NB4 (cell line): ENCODE measurements around the gene GGT6.

Experiments
- DNase-seq: peaks from one replicate; pipeline ENCODE4 v3.0.0; 2010; ENCODE audit warnings: low read depth
- H3K4me3 ChIP-seq: one replicate; pipeline ENCODE4 v1.5.1; 2011; ENCODE audit warnings: mild to moderate bottlenecking, low read depth, low read length, moderate library complexity
- MYC ChIP-seq: IDR thresholded peaks from 2 replicates; pipeline ENCODE4 v1.6.1; 2011; ENCODE audit warnings: low read depth, low read length
- POLR2A ChIP-seq: IDR thresholded peaks from 2 replicates; pipeline ENCODE4 v1.6.1; 2011; ENCODE audit warnings: mild to moderate bottlenecking; ENCODE audit not compliant: insufficient read length; ENCODE audit errors: extremely low read depth
- TF ChIP-seq, protein P1 (sequence below): IDR thresholded peaks from 2 replicates; pipeline ENCODE4 v1.6.1; 2011; ENCODE audit warnings: low read depth, low read length
- TF ChIP-seq, protein P2 (sequence below): IDR thresholded peaks from one replicate; pipeline ENCODE4 v1.5.1; 2012; ENCODE audit warnings: low read depth, low read length

Gene GGT6

DNA sequence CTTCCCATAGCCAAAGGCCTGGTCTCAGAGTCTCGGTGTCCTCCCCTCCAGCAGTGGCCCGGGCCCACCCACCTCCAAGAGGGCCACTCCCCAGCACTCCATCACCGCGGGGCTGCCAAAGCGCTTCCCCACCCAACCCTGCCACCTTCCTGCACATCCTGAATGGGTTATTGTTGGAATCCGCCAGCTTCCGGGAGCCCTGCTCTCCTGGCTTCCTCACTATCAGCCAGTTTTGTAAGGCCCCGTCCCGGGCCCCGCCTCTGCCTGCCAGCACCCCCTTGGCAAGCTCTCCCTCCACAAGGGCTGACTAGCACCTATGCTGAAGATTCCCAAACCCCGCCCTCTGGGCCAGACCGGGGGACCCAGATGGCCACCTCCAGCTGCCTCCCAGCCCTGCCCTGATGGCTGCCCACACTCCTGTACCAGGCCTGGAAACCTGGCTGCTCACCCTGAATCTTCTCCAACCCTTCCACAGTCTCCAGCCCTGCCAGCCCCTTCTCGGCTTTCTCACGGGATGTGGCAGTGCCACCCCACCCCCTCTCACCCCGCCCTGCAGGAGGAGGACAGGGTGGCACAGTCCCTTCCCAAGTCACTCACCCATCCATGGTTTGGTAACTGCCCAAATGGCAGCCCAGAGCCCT is 19.6 kb downstream of the GGT6 start:
- no peak overlapping the region for H3K4me3 ChIP-seq
- TF ChIP-seq MYC (no peak), POLR2A (no peak)
- TF ChIP-seq, protein P1, sequence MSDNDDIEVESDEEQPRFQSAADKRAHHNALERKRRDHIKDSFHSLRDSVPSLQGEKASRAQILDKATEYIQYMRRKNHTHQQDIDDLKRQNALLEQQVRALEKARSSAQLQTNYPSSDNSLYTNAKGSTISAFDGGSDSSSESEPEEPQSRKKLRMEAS, result no peak
- TF ChIP-seq, protein P2, sequence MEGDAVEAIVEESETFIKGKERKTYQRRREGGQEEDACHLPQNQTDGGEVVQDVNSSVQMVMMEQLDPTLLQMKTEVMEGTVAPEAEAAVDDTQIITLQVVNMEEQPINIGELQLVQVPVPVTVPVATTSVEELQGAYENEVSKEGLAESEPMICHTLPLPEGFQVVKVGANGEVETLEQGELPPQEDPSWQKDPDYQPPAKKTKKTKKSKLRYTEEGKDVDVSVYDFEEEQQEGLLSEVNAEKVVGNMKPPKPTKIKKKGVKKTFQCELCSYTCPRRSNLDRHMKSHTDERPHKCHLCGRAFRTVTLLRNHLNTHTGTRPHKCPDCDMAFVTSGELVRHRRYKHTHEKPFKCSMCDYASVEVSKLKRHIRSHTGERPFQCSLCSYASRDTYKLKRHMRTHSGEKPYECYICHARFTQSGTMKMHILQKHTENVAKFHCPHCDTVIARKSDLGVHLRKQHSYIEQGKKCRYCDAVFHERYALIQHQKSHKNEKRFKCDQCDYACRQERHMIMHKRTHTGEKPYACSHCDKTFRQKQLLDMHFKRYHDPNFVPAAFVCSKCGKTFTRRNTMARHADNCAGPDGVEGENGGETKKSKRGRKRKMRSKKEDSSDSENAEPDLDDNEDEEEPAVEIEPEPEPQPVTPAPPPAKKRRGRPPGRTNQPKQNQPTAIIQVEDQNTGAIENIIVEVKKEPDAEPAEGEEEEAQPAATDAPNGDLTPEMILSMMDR, result no peak
- DNase-seq, result no peak

DNA sequence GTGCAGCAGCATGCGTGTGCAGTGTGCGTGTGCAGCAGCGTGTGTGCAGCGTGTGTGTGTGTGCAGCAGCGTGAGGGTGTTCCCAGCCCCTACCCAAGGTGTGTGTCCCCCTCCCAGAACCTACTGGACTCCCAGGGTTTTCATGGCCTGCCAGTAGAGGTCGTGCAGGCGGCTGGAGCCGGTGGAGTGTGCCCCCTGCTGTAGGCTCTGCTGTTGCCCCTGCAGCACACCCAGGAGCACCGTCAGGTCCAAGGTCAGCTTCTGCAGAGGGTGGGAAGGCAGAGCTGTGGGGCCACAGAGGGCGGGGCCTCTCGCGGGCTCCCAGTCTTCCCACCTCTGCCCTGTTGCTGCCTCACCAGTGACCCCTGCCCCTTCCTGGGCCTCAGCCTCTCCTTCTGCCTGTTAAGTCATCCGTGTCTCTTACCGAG is 20.1 kb downstream of the GGT6 start:
- DNase-seq, result peak; percentile 44
- H3K4me3 ChIP-seq, result no peak overlapping the region
- TF ChIP-seq, protein P2, result peak; percentile 17
- TF ChIP-seq, protein P1, result no peak
- TF ChIP-seq MYC, result no peak
- peak; percentile 18 for TF ChIP-seq POLR2A

DNA sequence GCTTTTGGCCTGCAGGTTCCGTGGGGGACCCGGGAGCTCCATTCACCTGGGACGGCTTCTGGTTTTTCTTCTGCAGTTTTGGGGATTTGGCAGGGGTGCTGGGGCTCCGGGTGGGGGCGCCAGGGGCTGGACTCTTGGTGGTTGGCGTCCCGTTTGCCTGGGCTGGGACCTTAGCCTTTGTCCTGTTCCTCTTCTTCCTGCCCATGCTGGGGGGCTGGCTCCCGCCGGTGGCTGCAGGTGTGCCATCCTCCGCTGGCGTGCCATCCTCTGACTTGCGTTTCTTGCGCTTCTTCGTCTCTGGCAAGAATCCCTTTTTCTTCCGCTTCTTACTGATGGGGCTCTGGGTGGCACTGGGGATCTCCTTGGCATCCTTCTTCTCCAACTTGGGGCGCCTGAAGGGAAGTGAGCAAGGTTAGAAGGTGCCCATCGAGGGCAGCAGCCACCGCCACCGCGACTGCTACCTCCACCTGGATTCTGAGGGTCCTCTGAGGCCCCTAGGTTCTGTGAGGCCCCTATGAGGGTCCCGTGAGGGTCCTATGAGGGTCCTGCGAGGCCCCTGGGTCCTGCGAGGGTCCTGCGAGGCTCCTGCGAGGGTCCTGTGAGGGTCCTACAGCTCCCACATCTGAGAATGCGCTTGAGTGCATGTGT is 20.7 kb downstream of the GGT6 start:
- TF ChIP-seq, protein P2, result no peak
- no peak for TF ChIP-seq MYC
- TF ChIP-seq, protein P1, result no peak
- TF ChIP-seq POLR2A, result no peak
- DNase-seq, result no peak
- H3K4me3 ChIP-seq, result no peak overlapping the region

DNA sequence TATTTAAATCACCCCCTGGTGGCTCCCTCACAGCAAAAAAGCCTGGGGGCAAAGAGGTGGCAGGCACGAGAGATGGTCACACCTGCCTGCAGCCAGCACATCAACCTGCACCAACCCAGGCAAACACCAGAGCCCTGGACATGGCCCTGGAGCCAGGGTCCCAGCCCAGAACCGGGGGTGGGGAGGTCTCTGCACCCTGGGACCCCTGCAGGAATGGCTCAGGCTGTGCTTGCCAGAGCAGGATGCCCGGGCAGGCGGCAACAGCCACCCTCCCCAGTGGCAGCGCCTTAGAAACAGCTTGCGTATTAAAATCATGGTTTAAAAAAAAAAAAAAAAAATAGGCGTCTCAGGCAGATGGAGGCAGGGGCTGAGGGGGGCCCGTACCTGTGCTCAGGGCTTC is 21.4 kb downstream of the GGT6 start:
- no peak overlapping the region for H3K4me3 ChIP-seq
- TF ChIP-seq MYC, result no peak
- TF ChIP-seq, protein P1, result no peak
- no peak for TF ChIP-seq POLR2A
- TF ChIP-seq, protein P2, result no peak
- DNase-seq, result no peak

DNA sequence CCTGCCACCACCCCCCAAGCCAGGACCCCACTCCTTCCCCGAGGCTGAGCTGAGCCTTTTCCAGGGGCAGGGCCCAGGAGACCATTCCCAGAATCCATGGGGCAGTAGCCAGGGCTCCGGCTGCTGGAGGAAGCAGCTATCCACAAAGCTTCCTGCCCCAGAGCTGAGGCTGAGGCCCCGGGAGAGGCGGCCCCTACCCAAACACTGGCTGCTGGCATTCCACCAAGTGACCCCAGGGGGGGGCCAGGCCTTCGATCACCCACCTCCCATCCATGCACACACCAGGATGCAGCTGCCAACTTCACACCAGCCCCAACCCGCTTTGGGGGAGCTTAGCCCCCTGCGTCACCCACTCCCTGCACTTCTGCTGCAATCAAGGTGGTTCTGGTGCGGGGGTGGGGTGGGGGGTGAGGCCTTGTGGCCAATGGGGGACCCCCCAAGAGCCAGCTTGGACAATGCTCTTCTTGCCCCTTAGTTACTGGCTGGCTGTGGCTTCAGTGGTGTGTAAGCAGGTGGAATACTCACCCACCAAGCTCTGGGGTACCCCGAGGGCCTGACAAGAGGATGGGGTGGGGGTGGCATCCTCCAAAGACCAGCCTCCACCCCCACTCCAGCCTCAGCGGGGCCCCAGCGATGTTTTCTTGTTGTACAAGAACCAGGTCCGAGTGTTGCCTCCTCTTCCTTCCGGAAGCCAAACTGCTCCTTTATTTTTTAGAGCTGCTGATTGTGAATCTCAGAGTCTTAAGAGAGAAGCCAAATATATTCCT is 22.0 kb downstream of the GGT6 start:
- DNase-seq, result peak; percentile 25
- TF ChIP-seq, protein P2, result no peak
- TF ChIP-seq, protein P1, result no peak
- no peak for TF ChIP-seq POLR2A
- TF ChIP-seq MYC, result no peak
- no peak overlapping the region for H3K4me3 ChIP-seq
